Testis (tissue), 5 donors: ENCODE measurements around the gene COX6B1. TPM values are rescaled to one million over a fixed set of nuclear protein-coding genes. Genes with fewer than 3 reads are reported as not detected.
"Not testable (repeated sequence)": the region's sequence is repeated elsewhere in the genome, so short reads cannot be mapped to it uniquely, and the experiment has no call there.

Experiments used
- DNase-seq: peaks from one replicate; pipeline ENCODE4 v3.0.0-alpha.2; 2019
- H3K27ac ChIP-seq, 2 donors: fragments of 200-600 bp; sonication (generic); one replicate each; pipeline ENCODE4 v1.5.1; 2019
- H3K27me3 ChIP-seq: fragments of 200-600 bp; sonication (generic); one replicate; pipeline ENCODE4 v1.5.1; 2019
- H3K36me3 ChIP-seq: fragments of 200-600 bp; sonication (generic); one replicate; pipeline ENCODE4 v1.5.1; 2017; ENCODE audit warnings: low read depth; ENCODE audit errors: missing control alignments
- H3K4me1 ChIP-seq: fragments of 200-600 bp; sonication (generic); one replicate; pipeline ENCODE4 v1.5.1; 2019
- H3K4me3 ChIP-seq, 2 donors: fragments of 200-600 bp; sonication (generic); one replicate each; pipeline ENCODE4 v1.5.1; 2017 to 2019
- H3K9me3 ChIP-seq: fragments of 200-600 bp; sonication (generic); one replicate; pipeline ENCODE4 v1.5.1; 2017
- POLR2A ChIP-seq: fragments of 450-650 bp; IDR thresholded peaks from one replicate; pipeline ENCODE4 v1.6.1; 2017; ENCODE audit warnings: antibody characterized with exemption, mild to moderate bottlenecking, moderate library complexity
- WGBS, 2 donors: methylation state at CpG; one replicate each; pipeline ENCODE4 v1.1.5; 2018; 5-methylcytosine and 5-hydroxymethylcytosine counted together
- intact Hi-C: fragments of 100-400 bp; cut with DNase I; formaldehyde crosslinking; loops from one replicate; pipeline ENCODE4 v1.15.1; 2023; ENCODE audit warnings: low total_unique reads
- long read RNA-seq, 2 donors: transcript quantifications; one replicate each; lab custom pipeline, GENCODE V29; 2026
- polyA plus RNA-seq: library from polyadenylated mRNA; stranded (reverse); fragments of 350-450 nt; fragmentation: Illumina TruSeq; extraction: RNeasy Lipid Tissue Mini Kit (QIAGEN cat#74804); gene quantifications from one replicate; pipeline ENCODE4 v1.2.3, GENCODE V29; 2014; ENCODE audit warnings: low read depth, low replicate concordance; ENCODE audit not compliant: insufficient read depth
- total RNA-seq, 2 donors: library from RNA; depleted of rRNA; stranded (reverse); fragments of >200 nt; gene quantifications; one replicate each; pipeline ENCODE4 v1.2.3, GENCODE V29; 2016
- TF ChIP-seq, protein P1 (sequence below), 3 experiments: fragments of 450-650 bp in 2 of 3; fragments of 200-600 bp in 1 of 3; sonication (generic) in 1 of 3; IDR thresholded peaks; one replicate each; pipeline ENCODE4 v1.5.1; 2016 to 2019; ENCODE audit warnings: antibody characterized with exemption in 3 of 3, mild to moderate bottlenecking in 2 of 3, moderate library complexity in 1 of 3

The COX6B1 gene, protein sequence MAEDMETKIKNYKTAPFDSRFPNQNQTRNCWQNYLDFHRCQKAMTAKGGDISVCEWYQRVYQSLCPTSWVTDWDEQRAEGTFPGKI
- 100 to 1,000 TPM; 198 to 262 TPM for total RNA-seq
- 322 TPM for polyA plus RNA-seq
- long read RNA-seq, donor 1, transcript COX6B1-201 (4 exons, 667 nt), result major isoform, 300 of 356 reads
- long read RNA-seq, donor 1, partial matches to known transcripts, result 44 of 356 reads
- long read RNA-seq, donor 1, other reads (novel, unspliced or antisense), result 12 of 356 reads
- long read RNA-seq, donor 2, transcript COX6B1-201 (4 exons, 667 nt), result major isoform, 166 of 196 reads
- long read RNA-seq, donor 2, partial matches to known transcripts, result 29 of 196 reads
- long read RNA-seq, donor 2, other reads (novel, unspliced or antisense), result 0 of 196 reads

DNA sequence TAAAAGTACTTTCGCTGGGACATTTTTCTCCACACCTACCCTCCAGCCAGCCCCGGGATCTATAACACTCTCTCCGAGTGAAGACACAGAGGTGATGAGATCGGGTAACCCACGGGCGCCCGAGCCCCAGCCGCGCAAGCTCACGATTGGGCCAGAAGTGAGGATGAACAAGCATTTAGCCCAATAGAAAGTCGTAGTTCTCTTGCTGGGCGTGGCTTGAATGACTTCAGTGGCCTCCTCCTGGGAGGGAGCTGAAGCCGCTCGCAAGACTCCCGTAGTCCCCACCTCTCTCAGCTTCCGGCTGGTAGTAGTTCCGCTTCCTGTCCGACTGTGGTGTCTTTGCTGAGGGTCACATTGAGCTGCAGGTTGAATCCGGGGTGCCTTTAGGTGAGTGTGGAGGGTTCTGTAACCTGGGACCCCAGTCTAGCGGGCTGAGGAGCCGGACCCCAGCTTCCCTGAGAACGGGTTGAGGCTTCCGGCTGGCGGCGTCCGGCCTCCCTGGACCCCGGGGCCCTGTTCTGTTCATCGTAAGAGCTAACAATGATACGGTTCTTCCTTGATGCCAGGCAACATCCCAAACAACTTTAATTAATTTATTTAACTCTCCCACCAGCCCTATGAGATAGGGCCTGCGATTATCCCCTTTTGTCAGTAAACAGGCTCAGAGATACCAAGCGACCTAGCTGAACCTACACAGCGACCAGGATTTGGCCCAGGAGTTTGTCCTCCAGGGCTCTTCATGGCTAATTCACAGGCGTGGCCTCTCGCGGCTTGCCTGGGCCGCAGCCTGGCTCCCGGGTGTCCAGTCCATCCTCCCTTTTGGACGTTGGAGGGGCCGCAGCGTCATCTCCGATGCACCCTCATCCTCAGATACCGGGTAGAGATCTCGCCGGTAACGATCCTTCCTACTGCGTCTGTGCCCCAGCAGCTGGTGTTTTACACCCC, at the start of gene COX6B1:
COX6B1 (plus strand) TSS at position 307 of the 945 bp plus-strand sequence. CDS start 2,921 bp downstream, outside the sequence.
- TF ChIP-seq, protein P1, sequence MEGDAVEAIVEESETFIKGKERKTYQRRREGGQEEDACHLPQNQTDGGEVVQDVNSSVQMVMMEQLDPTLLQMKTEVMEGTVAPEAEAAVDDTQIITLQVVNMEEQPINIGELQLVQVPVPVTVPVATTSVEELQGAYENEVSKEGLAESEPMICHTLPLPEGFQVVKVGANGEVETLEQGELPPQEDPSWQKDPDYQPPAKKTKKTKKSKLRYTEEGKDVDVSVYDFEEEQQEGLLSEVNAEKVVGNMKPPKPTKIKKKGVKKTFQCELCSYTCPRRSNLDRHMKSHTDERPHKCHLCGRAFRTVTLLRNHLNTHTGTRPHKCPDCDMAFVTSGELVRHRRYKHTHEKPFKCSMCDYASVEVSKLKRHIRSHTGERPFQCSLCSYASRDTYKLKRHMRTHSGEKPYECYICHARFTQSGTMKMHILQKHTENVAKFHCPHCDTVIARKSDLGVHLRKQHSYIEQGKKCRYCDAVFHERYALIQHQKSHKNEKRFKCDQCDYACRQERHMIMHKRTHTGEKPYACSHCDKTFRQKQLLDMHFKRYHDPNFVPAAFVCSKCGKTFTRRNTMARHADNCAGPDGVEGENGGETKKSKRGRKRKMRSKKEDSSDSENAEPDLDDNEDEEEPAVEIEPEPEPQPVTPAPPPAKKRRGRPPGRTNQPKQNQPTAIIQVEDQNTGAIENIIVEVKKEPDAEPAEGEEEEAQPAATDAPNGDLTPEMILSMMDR (IDR thresholded peaks at IDR 0.05), result no peak
- TF ChIP-seq POLR2A, result no peak
- peak; percentile 98 for DNase-seq
- H3K27me3 ChIP-seq, result no peaks in the 10 kb centered on the region
- 0 to 1% methylated on average over 38 to 46 of the region's 46 CpGs for WGBS, 2 donors
- H3K4me3 ChIP-seq, result peak within 1 kb of the TSS; percentile 78 to 96
- H3K9me3 ChIP-seq, result no peaks in the 10 kb centered on the region
- H3K27ac ChIP-seq, result peak within 1 kb of the TSS; percentile 65 to 69
- intact Hi-C loops, result loop anchor here (10.0 kb wide), 1 partner anchor 103 kb away; the partner anchor contains the start of gene TMEM147
- no peaks in the 10 kb centered on the region for H3K36me3 ChIP-seq
- H3K4me1 ChIP-seq, result peaks cover 8% of the 10 kb centered on the region

DNA sequence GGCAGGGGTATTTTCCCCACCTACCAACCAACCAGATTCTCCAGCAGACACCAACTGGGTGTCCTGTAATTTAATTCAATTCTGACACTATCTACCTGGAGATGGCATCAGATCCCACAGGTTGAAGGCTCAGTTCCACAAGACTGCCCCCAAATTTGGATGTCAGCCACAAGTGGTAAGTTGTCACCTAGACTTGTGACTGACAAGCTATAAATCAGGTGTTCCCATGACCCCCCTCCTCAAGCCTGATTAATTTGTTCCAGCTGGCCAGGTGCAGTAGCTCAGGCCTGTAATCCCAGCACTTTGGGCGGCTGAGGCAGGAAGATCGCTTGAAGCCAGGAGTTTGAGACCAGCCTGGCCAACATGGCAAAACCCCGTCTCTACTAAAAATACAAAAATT, 46.2 kb upstream of the COX6B1 start:
- Histone ChIP-seq H3K27ac (no peak overlapping the region), H3K36me3 (no peaks in the 10 kb centered on the region), H3K27me3 (no peaks in the 10 kb centered on the region), H3K4me1 (no peaks in the 10 kb centered on the region), H3K9me3 (no peaks in the 10 kb centered on the region), H3K4me3 (no peak overlapping the region)
- DNase-seq, result no peak
- 90 to 93% methylated on average over 3 of the region's 3 CpGs for WGBS, 2 donors
- intact Hi-C loops, result no loop called here
- TF ChIP-seq POLR2A, result no peak

DNA sequence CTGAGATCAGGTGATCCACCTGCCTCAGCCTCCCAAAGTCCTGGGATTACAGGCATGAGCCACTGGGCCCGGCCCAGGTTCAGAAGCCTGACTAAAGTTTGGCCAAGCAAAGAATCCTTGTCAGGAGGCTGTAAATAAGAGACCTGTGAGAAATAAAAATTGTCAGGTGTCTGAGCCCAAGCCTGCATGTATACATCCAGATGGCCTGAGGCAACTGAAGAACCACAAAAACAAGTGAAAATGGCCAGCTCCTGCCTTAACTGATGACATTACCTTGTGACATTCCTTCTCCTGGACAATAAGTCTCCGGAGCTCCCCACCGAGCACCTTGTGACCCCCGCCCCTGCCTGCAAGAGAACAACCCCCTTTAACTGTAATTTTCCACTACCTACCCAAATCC, 43.7 kb upstream of the COX6B1 start:
- DNase-seq, H3K36me3 ChIP-seq, H3K27me3 ChIP-seq, H3K9me3 ChIP-seq, H3K4me3 ChIP-seq, H3K4me1 ChIP-seq, H3K27ac ChIP-seq, intact Hi-C loops: not testable (repeated sequence)
- 85 to 94% methylated on average over 4 of the region's 4 CpGs for WGBS, 2 donors

DNA sequence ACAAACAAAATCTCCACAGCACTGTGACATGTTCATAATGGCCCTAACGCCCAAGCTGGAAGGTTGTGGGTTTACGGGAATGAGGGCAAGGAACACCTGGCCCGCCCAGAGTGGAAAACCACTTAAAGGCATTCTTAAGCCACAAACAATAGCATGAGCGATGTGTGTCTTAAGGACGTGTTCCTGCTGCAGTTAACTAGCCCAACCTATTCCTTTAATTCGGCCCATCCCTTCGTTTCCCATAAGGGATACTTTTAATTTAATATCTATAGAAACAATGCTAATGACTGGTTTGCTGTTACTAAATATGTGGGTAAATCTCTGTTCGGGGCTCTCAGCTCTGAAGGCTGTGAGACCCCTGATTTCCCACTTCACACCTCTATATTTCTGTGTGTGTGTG, 41.0 kb upstream of the COX6B1 start:
- H3K27ac ChIP-seq, H3K4me3 ChIP-seq, H3K36me3 ChIP-seq, H3K27me3 ChIP-seq, intact Hi-C loops, H3K4me1 ChIP-seq, H3K9me3 ChIP-seq, DNase-seq: not testable (repeated sequence)
- WGBS, 2 donors, result 90 to 91% methylated on average over 8 of the region's 8 CpGs

DNA sequence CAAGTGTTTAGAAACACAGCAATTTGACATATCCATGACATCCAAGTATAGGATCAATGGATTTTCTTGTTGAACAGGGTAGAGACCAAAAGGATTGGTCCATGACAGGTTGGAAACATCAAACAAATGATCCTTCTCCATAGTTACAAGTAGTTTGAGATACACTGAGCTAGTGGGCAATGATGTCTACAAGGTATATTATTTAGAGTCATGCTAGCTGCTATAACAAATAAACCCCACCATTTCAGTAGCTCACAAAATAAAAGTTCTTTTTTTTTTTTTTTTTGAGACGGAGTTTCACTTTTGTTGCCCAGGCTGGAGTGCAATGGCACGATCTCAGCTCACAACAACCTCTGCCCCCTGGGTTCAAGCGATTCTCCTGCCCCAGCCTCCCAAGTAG, 40.5 kb upstream of the COX6B1 start:
- Histone ChIP-seq H3K36me3 (no peaks in the 10 kb centered on the region), H3K9me3 (no peaks in the 10 kb centered on the region), H3K27ac (no peak overlapping the region), H3K27me3 (no peaks in the 10 kb centered on the region), H3K4me3 (no peak overlapping the region), H3K4me1 (peaks cover 4% of the 10 kb centered on the region)
- no peak for TF ChIP-seq POLR2A
- TF ChIP-seq, protein P1 (IDR thresholded peaks at IDR 0.05), result no peak
- intact Hi-C loops, result no loop called here
- DNase-seq, result no peak
- 78 to 92% methylated on average over 3 of the region's 3 CpGs for WGBS, 2 donors

DNA sequence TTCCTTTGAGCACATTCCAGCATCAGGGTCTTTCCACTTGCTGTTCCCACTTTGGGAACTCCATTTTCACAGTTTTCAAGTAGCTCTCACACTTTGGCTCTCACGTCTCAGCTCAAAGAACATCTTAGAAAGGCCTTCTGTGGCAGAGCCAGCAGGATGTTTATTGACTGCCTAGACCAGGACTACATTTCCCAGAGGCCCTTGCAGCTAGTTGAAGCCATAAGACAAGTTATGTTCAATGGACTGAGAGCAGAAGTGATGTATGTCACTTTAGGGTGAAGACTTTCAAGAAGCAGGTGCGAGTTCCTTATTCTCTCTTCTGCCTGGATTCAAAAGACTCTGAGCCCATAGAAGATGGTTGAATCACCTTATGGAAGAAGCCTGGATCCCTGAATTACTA, 39.9 kb upstream of the COX6B1 start:
- intact Hi-C loops, result no loop called here
- H3K4me1 ChIP-seq, result peaks cover 6% of the 10 kb centered on the region
- 75 to 76% methylated on average over 2 of the region's 2 CpGs for WGBS, 2 donors

More for the DNA sequence above, 39.9 kb upstream of the COX6B1 start:
- H3K36me3 ChIP-seq, result no peaks in the 10 kb centered on the region
- H3K27ac ChIP-seq, result no peak overlapping the region
- H3K4me3 ChIP-seq, result no peak overlapping the region
- no peak for DNase-seq
- TF ChIP-seq, protein P1 (IDR thresholded peaks at IDR 0.05), result no peak
- TF ChIP-seq POLR2A, result no peak
- H3K9me3 ChIP-seq, result no peaks in the 10 kb centered on the region
- no peaks in the 10 kb centered on the region for H3K27me3 ChIP-seq
